GM12878 (cell line): ENCODE results near the gene ATP6V0E1. TPM values are rescaled to one million over a fixed set of nuclear protein-coding genes. Genes with fewer than 3 reads are reported as not detected.

ENCODE experiments used
- ASH2L ChIP-seq: fragments of 300-600, 200-600 bp; sonication (generic); IDR thresholded peaks from 2 replicates; pipeline ENCODE4 v1.6.1; 2017; ENCODE audit warnings: low read depth, mild to moderate bottlenecking, borderline replicate concordance
- BCLAF1 ChIP-seq: fragments of 450-650 bp; IDR thresholded peaks from 2 replicates; pipeline ENCODE4 v1.6.1; 2017; ENCODE audit warnings: antibody characterized with exemption, mild to moderate bottlenecking, moderate library complexity
- CBX3 ChIP-seq: fragments of 200-600 bp; sonication (generic); IDR thresholded peaks from 2 replicates; pipeline ENCODE4 v1.6.1; 2016; ENCODE audit warnings: low read depth, borderline replicate concordance
- CHD2 ChIP-seq: IDR thresholded peaks from 2 replicates; pipeline ENCODE4 v1.6.1; 2011; ENCODE audit warnings: low read depth, low read length, improper control_type of control experiment, borderline replicate concordance
- CREM ChIP-seq: IDR thresholded peaks from 2 replicates; pipeline ENCODE4 v1.6.1; 2014; ENCODE audit warnings: antibody characterized with exemption, low read depth
- E4F1 ChIP-seq: fragments of 450-650 bp; IDR thresholded peaks from 2 replicates; pipeline ENCODE4 v1.6.1; 2018; ENCODE audit warnings: borderline replicate concordance, mild to moderate bottlenecking; ENCODE audit not compliant: partially characterized antibody
- FOS ChIP-seq: IDR thresholded peaks from 3 replicates; pipeline ENCODE4 v1.6.1; 2011; ENCODE audit warnings: borderline replicate concordance; ENCODE audit not compliant: insufficient read length; ENCODE audit errors: extremely low read depth
- JUNB ChIP-seq: IDR thresholded peaks from 2 replicates; pipeline ENCODE4 v1.6.1; 2016; ENCODE audit warnings: antibody characterized with exemption, mild to moderate bottlenecking
- KDM1A ChIP-seq: fragments of 200-600 bp; sonication (generic); IDR thresholded peaks from 2 replicates; pipeline ENCODE4 v1.6.1; 2016; ENCODE audit warnings: borderline replicate concordance
- NFYB ChIP-seq: IDR thresholded peaks from 2 replicates; pipeline ENCODE4 v1.6.1; 2011; ENCODE audit warnings: low read depth, mild to moderate bottlenecking, low read length, improper control_type of control experiment, moderate library complexity; ENCODE audit not compliant: insufficient read depth
- TAF1 ChIP-seq: IDR thresholded peaks from 2 replicates; pipeline ENCODE4 v1.6.1; 2011; ENCODE audit warnings: mild to moderate bottlenecking, low read depth, low read length, borderline replicate concordance
- YY1 ChIP-seq: IDR thresholded peaks from 2 replicates; pipeline ENCODE4 v1.6.1; 2011; ENCODE audit warnings: low read depth, mild to moderate bottlenecking, low read length
- ZBTB11 ChIP-seq: fragments of 450-650 bp; formaldehyde crosslinking; IDR thresholded peaks from 2 replicates; pipeline ENCODE4 v1.5.0; 2022; ENCODE audit warnings: mild to moderate bottlenecking, missing genetic modification characterization
- ZNF384 ChIP-seq: IDR thresholded peaks from 2 replicates; pipeline ENCODE4 v1.6.1; 2012; ENCODE audit warnings: low read depth, mild to moderate bottlenecking, low read length, improper control_type of control experiment, borderline replicate concordance
- ZNF687 ChIP-seq: fragments of 450-650 bp; IDR thresholded peaks from 2 replicates; pipeline ENCODE4 v1.6.1; 2017; ENCODE audit warnings: mild to moderate bottlenecking, moderate library complexity
- polyA plus RNA-seq, 11 experiments: library from polyadenylated mRNA; depleted of rRNA in 4 of 11; unstranded in 6 of 11; stranded (reverse) in 5 of 11; fragments of >200 nt; fragmentation: Nextera tagmentation in 4 of 11; fragmentation: Illumina TruSeq in 1 of 11; extraction: Ambion mirVana in 4 of 11; extraction: Trizol in 1 of 11; gene quantifications; 1 replicate in 1 of 11; 2 replicates in 10 of 11; pipeline versions ENCODE4 v1.2.1 to v1.2.3, GENCODE V29; 2011 to 2016; ENCODE audit warnings: inconsistent platforms in 2 of 11, missing spikeins in 2 of 11, low read depth in 1 of 11
- total RNA-seq, 4 experiments: library from RNA; depleted of rRNA in 3 of 4; stranded (reverse); fragments of >200 nt in 3 of 4; fragmentation: Illumina TruSeq in 1 of 4; extraction: Trizol in 1 of 4; gene quantifications; 2 replicates each; pipeline versions ENCODE4 v1.2.1 to v1.2.3, GENCODE V29; 2013 to 2021

The ATP6V0E1 gene
- total and polyA plus RNA-seq, 10 of the 15 experiments (the other 5 are each of a cell fraction or from before 2014, with no cell fraction given) = 143 to 787 (median 306) TPM

- TF ChIP-seq NFYB (peak; percentile 79), ASH2L (0 out of 2 replicates have a peak, but pooled peaks have one; percentile 77), CBX3 (no peak), TAF1 (no peak), ZNF384 (no peak), ZBTB11 (CRISPR knock-in tag) (no peak), KDM1A (no peak), JUNB (no peak), BCLAF1 (no peak), FOS (peak; percentile 40), E4F1 (peak; percentile 88), CHD2 (peak; percentile 83; the same call in 1 of the 2 replicates), ZNF687 (peak; percentile 36; the same call in 1 of the 2 replicates), YY1 (no peak; the same call in 1 of the 2 replicates), CREM (peak; percentile 48; the same call in 1 of the 2 replicates)
Measured at GRCh38 chr5:173055983-173056782, 72.6 kb downstream of the ATP6V0E1 start, which contains the start of gene CREBRF (continued).
